ENCODE results near the gene MIPEP.

- TF ChIP-seq POLR2A (IDR thresholded peaks at IDR 0.05) = no peak
- no peak for TF ChIP-seq POLR2AphosphoS5 (IDR thresholded peaks at IDR 0.05)
- no peak for TF ChIP-seq CTCF (IDR thresholded peaks at IDR 0.05)
Observed at GRCh38 chr13:23688336-23688735, 200.9 kb downstream of the MIPEP start.

All from breast epithelium (tissue), 3 donors.